Stimulated activated CD4-positive, alpha-beta T cell treated with anti-CD3 and anti-CD28 coated beads, TNF-alpha, amount 100 ng/mL, for 4 hours (primary cell): ENCODE results near the gene ZNF497.
"Not testable (repeated sequence)": the region's sequence is repeated elsewhere in the genome, so short reads cannot be mapped to it uniquely, and the experiment has no call there.

ENCODE experiments used
- DNase-seq, 3 experiments: peaks; one replicate each; pipeline ENCODE4 v3.0.0-alpha.2; 2020; ENCODE audit warnings: low read depth in 3 of 3

ZNF497 gene

DNA sequence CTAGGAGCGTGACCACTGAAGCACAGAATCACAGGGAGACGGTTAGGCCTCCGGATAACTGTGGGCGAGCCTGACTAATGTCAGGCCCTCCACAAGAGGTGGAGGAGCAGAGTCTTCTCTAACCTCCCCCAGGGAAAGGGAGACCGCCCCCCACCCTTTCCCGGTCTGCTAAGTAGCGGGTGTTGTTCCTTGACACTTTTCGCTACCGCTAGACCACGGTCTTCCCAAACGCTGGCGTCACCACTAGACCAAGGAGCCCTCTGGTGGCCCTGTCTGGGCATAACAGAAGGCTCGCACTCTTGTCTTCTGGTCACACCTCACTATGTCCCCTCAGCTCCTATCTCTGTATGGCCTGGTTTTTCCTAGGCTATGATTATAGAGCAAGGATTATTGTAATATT lies 51.9 kb downstream of the ZNF497 start:
- not testable (repeated sequence) for DNase-seq

DNA sequence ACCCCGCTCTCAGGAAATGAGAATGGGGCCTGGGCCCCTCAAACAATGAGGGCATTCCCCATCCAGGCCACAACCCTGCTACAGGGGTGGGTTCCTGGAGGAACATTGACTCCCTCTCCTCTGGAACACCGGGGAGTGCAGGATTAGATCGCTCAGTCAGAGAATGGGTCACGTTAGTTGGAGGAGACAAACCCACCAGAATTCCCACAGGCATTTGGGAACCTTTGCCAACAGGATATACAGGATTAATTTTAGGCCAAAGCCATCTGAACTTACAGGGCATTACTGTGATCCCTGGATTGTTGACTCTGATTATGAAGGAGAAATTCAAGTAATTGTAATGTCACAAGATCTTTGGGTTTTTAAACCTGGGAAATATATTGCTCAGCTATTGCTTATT lies 54.8 kb downstream of the ZNF497 start:
- no peak for DNase-seq

GRCh38 chr19:58305932-58306323 lies 56.6 kb downstream of the ZNF497 start:
- DNase-seq: no peak

- DNase-seq: peak; percentile 73 to 89 (median 86)
Observed at GRCh38 chr19:58305065-58305931, 57.3 kb downstream of the ZNF497 start, which contains the start of gene ERVK3-1. TSS of gene ERVK3-1 (plus strand) at chr19:58305377. CDS start at chr19:58312169, 6,792 bp downstream.

DNA sequence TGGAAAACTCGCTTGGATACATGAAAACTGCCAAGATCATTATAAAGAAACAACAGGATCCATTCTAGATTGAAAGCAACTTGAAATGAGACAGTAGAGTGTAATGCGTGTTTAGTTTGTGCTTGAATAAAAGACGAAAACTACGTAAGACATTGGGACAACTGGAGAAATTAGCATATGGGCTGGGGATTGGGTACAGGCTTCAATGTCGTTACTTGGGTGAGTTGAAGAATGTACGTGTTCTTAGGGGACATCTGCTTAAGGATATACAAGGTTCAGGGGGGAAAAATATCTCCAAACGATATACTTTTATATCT lies 57.8 kb downstream of the ZNF497 start:
- no peak for DNase-seq
